H1 (cell line): ENCODE measurements around the gene ADAMTS3.

ENCODE experiments used
- MAFK ChIP-seq: IDR thresholded peaks from 2 replicates; pipeline ENCODE4 v1.6.1; 2012; ENCODE audit warnings: low read depth, mild to moderate bottlenecking, improper control_type of control experiment, low read length
- NRF1 ChIP-seq: IDR thresholded peaks from 2 replicates; pipeline ENCODE4 v1.6.1; 2011; ENCODE audit warnings: mild to moderate bottlenecking, low read depth, low read length, improper control_type of control experiment
- POLR2AphosphoS5 ChIP-seq: IDR thresholded peaks from 2 replicates; pipeline ENCODE4 v1.6.1; 2011; ENCODE audit warnings: low read depth, low read length
- RAD21 ChIP-seq, 2 experiments: IDR thresholded peaks in 1 of 2; conservative IDR thresholded peaks in 1 of 2; 2 replicates each; pipeline ENCODE4 v1.6.1; 2011; ENCODE audit warnings: low read depth in 2 of 2, low read length in 2 of 2, improper control_type of control experiment in 1 of 2, inconsistent platforms in 1 of 2, mild to moderate bottlenecking in 1 of 2, moderate library complexity in 1 of 2
- ZNF274 ChIP-seq: IDR thresholded peaks from 2 replicates; pipeline ENCODE4 v1.7.0; 2012; ENCODE audit warnings: low read length, borderline replicate concordance; ENCODE audit errors: extremely low read depth

GRCh38 chr4:72513227-72513626 is 55.8 kb downstream of the ADAMTS3 start:
- TF ChIP-seq ZNF274 (no peak), POLR2AphosphoS5 (no peak), MAFK (no peak), NRF1 (no peak), RAD21 (IDR thresholded peaks at IDR 0.05 in 1 of 2, conservative IDR thresholded peaks at IDR 0.05 in 1 of 2; ENCODE audit: low read depth in 2 of 2, low read length in 2 of 2) (no peak)
